ENCODE data around the gene HMG20B. TPM values are rescaled to one million over a fixed set of nuclear protein-coding genes. Genes with fewer than 3 reads are reported as not detected.
A peak's percentile ranks its signal among the peaks of the same experiment; 100 is the strongest.

Gene HMG20B
- polyA plus RNA-seq, 1 donor (not counting 4 experiments of a cell fraction or from before 2014, with no cell fraction given), result 27.9 TPM

DNA sequence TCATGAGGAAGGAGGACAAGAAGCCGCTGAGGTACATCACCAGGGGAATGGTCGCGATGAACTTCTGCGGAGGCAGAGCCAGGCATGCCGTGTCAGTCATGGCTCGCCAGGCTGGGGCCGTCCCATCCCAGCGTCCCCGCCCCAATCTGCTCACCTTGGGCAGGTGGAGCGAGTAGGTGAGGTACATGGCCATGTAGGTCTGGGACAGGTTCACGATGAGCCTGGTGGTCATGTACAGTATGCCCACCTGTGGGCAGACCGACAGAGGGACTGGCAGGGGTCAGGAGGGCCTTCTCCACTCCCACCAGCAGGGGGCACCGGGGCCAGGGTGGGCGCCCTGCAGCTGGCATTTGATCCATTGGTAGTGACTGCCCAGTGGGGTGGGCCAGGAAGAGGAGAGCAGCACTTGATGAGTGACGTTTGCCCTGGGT lies 25.4 kb upstream of the HMG20B start:
- dilution Hi-C loops (cut with MboI; ENCODE audit: extremely low pct_ligation_motif_present, low sequenced_read_pairs), result no loop called here

DNA sequence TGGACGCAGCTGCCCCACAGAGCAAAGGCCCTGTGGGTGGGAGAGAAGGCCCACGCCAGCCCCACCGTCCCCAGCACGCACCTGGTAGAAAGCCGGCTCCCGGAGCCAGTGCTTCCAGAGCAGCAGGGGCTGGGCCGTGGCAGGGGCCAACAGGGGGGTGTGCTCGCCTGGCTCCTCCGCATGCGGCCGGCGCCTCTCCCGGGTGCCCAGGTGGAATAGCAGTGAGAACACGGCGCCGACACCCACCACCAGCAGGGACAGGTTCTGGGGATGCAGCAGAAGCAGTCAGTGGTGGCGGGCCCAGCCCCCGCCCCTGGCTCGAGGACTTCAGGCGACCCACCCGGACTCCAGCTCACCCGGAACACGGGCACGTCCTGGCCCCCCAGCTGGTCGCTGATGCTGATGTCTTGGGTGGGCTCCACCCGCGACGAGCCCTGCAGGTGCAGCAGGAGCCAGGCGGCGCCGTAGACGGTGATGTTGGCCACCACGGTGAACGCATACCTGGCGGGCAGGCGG lies 24.9 kb upstream of the HMG20B start:
- Histone ChIP-seq H3K4me2 (ENCODE audit: control insufficient read depth, extremely low read depth, insufficient read depth, low read depth, low read length) (no peak overlapping the region), H3K27ac (ENCODE audit: control insufficient read depth, insufficient read depth, low read length) (no peak overlapping the region), H3K9ac (ENCODE audit: control insufficient read depth, extremely low read depth, insufficient read depth, low read length) (no peak overlapping the region), H3K4me3 (ENCODE audit: control insufficient read depth in 2 of 3, extremely low read depth in 1 of 3, insufficient read depth in 2 of 3, low read depth in 1 of 3, low read length in 3 of 3) (no peak overlapping the region), H3K9me1 (ENCODE audit: control insufficient read depth, extremely low read depth, insufficient read depth, low read length) (no peaks in the 10 kb centered on the region), H3K36me3 (ENCODE audit: control insufficient read depth in 2 of 2, extremely low read depth in 1 of 2, insufficient read depth in 2 of 2, low read length in 2 of 2) (peaks cover 9 to 21% of the 10 kb centered on the region in 2 experiments), H3K9me3 (ENCODE audit: control insufficient read depth, low read depth, low read length) (no peaks in the 10 kb centered on the region), H3K27me3 (ENCODE audit: control insufficient read depth, extremely low read depth, insufficient read depth, low read length) (no peaks in the 10 kb centered on the region), H3K4me1 (ENCODE audit: control insufficient read depth, extremely low read depth, insufficient read depth, low read length) (peaks cover 9% of the 10 kb centered on the region), H2AFZ (ENCODE audit: control insufficient read depth, low read length) (no peak overlapping the region), H4K20me1 (ENCODE audit: control insufficient read depth, extremely low read depth, insufficient read depth, low read length) (peaks cover 6% of the 10 kb centered on the region), H3K79me2 (ENCODE audit: control insufficient read depth, insufficient read depth, low read length) (peaks cover 4% of the 10 kb centered on the region)
- dilution Hi-C loops (cut with MboI; ENCODE audit: extremely low pct_ligation_motif_present, low sequenced_read_pairs), result no loop called here
- FAIRE-seq, result no peak
- no peak for DNase-seq (ENCODE audit: low read depth, low spot score)
- TF ChIP-seq, protein P1, sequence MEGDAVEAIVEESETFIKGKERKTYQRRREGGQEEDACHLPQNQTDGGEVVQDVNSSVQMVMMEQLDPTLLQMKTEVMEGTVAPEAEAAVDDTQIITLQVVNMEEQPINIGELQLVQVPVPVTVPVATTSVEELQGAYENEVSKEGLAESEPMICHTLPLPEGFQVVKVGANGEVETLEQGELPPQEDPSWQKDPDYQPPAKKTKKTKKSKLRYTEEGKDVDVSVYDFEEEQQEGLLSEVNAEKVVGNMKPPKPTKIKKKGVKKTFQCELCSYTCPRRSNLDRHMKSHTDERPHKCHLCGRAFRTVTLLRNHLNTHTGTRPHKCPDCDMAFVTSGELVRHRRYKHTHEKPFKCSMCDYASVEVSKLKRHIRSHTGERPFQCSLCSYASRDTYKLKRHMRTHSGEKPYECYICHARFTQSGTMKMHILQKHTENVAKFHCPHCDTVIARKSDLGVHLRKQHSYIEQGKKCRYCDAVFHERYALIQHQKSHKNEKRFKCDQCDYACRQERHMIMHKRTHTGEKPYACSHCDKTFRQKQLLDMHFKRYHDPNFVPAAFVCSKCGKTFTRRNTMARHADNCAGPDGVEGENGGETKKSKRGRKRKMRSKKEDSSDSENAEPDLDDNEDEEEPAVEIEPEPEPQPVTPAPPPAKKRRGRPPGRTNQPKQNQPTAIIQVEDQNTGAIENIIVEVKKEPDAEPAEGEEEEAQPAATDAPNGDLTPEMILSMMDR (optimal IDR thresholded peaks at IDR 0.05 in 1 of 3, IDR thresholded peaks at IDR 0.05 in 1 of 3, conservative IDR thresholded peaks at IDR 0.05 in 1 of 3; ENCODE audit: extremely low read depth in 1 of 3, insufficient read depth in 2 of 3, low read length in 3 of 3), result no peak
- TF ChIP-seq EZH2 (IDR thresholded peaks at IDR 0.05; ENCODE audit: low read length), result no peak

More for the DNA sequence above, 25.4 kb upstream of the HMG20B start:
- Histone ChIP-seq H3K4me3 (ENCODE audit: control insufficient read depth in 2 of 3, extremely low read depth in 1 of 3, insufficient read depth in 2 of 3, low read depth in 1 of 3, low read length in 3 of 3) (no peak overlapping the region), H3K27ac (ENCODE audit: control insufficient read depth, insufficient read depth, low read length) (no peak overlapping the region), H2AFZ (ENCODE audit: control insufficient read depth, low read length) (no peak overlapping the region), H3K79me2 (ENCODE audit: control insufficient read depth, insufficient read depth, low read length) (peaks cover 4% of the 10 kb centered on the region), H3K9me1 (ENCODE audit: control insufficient read depth, extremely low read depth, insufficient read depth, low read length) (no peaks in the 10 kb centered on the region), H3K9me3 (ENCODE audit: control insufficient read depth, low read depth, low read length) (no peaks in the 10 kb centered on the region), H3K4me2 (ENCODE audit: control insufficient read depth, extremely low read depth, insufficient read depth, low read depth, low read length) (no peak overlapping the region), H3K4me1 (ENCODE audit: control insufficient read depth, extremely low read depth, insufficient read depth, low read length) (peaks cover 9% of the 10 kb centered on the region), H4K20me1 (ENCODE audit: control insufficient read depth, extremely low read depth, insufficient read depth, low read length) (peaks cover 4% of the 10 kb centered on the region), H3K9ac (ENCODE audit: control insufficient read depth, extremely low read depth, insufficient read depth, low read length) (no peak overlapping the region), H3K36me3 (ENCODE audit: control insufficient read depth in 2 of 2, extremely low read depth in 1 of 2, insufficient read depth in 2 of 2, low read length in 2 of 2) (peaks cover 9 to 21% of the 10 kb centered on the region in 2 experiments), H3K27me3 (ENCODE audit: control insufficient read depth, extremely low read depth, insufficient read depth, low read length) (no peaks in the 10 kb centered on the region)
- FAIRE-seq, result no peak
- TF ChIP-seq, protein P1 (optimal IDR thresholded peaks at IDR 0.05 in 1 of 3, IDR thresholded peaks at IDR 0.05 in 1 of 3, conservative IDR thresholded peaks at IDR 0.05 in 1 of 3; ENCODE audit: extremely low read depth in 1 of 3, insufficient read depth in 2 of 3, low read length in 3 of 3), result peak; percentile 67 to 76 (median 73)
- TF ChIP-seq EZH2 (IDR thresholded peaks at IDR 0.05; ENCODE audit: low read length), result no peak
- no peak for DNase-seq (ENCODE audit: low read depth, low spot score)

Measured in keratinocyte (primary cell).